GM21619 (cell line): ENCODE measurements around the gene NPC1.
"Not testable (repeated sequence)": the region's sequence is repeated elsewhere in the genome, so short reads cannot be mapped to it uniquely, and the experiment has no call there.

Source experiments
- ATAC-seq: cut with Tn5 transposase; IDR thresholded peaks from one replicate; pipeline ENCODE4 v1.9.1; 2021; ENCODE audit not compliant: unreplicated experiment

Gene NPC1

DNA sequence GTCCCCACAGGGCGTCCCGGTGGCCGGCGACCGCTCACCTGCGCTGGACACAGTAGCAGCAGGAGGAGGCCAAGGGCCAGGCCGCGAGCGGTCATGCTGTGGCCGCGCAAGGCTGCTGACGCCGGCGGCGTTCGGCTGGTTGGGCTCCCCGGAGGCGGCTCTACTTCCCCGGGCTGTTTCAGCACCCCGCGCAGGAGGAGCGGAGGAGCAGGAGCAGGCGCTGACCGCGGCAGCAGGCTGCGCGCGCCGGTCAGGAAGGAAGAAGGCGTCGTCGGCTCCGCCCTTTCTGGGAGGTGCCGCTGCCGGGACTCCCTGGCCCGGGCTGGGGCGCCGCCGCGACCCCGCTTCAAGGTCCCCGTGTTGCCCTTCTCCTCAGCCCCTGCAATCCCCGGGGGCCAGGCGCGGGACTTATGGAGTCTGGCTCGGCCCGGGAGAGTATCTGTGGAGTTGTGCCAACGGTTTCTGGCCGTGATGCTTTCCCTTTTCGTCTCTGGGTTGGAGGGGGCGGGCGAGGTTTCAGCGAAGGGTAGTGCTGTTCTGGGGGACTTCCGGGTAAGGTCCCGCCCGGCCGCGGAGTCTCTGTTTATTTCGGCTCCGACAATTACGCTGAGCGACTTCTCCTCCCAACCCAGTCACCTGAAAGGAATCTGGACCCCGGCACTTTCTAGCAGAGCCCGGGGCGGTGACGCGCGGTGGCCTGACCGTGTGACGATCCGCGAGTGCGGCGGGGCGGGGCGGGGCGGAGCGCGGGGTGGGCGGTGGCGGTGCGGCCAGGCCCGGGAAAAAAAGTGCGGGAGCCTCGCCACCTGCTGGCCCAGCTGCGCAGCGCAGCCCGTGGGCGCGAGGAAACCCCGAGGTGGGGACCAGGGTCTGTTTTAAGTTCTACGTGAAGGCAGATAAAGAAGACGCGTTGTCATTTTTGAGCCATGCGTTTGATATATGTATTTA, at the start of gene NPC1:
Gene NPC1, minus strand, starts transcription at position 258 of the 948 bp plus-strand sequence. Its CDS starts 163 bp downstream, at position 95.
- ATAC-seq, result peak; percentile 85

DNA sequence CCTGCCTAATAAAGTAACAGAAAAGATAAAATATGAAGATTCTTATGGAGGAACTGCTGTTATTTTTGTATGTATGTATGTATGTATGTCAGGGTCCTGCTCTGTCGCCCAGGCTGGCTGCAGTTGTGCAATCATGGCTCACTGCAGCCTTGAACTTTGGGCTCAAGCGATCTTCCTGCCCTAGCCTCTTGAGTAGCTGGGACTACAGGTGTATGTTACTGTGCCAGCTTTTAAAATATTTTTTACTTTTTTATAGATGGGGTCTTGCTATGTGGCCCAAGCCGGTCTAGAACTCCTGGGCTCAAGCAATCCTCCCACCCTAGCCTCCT, 49.7 kb upstream of the NPC1 start:
- no peak for ATAC-seq

DNA sequence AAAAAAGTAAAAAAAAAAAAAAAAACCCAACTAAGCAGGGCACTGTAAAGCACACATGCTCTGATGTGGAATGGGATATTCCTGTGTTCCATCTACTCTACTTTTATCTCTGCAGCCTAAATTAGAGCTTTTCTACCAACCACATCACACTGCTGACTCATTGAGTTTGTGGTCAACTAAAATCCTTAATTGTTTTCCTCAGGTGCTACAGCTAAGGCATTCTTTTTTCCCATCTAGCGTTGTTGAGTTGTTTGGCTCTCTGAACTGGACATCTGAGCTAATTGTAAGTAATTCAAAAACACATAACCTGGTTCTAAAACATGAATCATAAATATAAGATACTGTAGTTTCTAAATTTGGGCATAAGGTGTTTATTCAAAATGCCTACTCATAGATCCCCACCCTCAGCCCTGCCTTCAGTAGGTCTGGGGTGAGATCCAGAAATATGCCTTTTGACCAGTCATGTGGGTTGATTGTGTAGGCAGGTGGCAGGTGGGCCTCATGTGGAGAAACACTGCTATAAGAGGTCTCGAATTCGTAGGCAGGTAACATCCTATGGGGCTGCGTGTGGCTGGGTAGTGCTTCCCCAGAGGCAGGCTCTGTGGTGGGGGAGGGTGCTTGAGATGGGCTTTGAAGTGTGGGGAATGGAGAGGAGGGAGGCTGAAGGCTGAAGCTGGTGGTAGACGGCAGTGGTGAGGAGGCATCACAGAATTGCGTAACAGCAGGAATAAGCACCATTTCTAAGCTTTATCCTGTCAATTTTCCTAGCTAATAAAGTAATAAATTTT, 49.2 kb upstream of the NPC1 start:
- ATAC-seq, result no peak

DNA sequence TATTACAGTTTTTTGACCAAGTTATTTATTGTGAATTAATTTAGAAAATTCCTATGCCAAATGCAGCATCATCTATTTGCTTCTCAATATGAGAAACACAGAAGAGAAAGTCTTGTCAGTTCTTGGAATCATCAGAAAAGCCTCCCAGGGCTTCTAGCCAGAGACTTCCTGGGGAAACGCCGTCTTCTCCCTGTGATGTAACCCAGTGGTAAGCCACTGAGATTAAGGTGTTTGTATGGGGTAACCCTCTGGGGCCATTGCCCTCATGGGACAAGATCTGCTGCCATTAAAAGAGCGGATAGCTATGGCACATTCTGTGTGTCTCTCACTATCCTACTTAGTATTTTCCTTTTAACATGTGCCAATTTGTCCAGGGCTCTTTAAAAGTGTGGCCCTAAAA, 48.4 kb upstream of the NPC1 start:
- ATAC-seq, result no peak

DNA sequence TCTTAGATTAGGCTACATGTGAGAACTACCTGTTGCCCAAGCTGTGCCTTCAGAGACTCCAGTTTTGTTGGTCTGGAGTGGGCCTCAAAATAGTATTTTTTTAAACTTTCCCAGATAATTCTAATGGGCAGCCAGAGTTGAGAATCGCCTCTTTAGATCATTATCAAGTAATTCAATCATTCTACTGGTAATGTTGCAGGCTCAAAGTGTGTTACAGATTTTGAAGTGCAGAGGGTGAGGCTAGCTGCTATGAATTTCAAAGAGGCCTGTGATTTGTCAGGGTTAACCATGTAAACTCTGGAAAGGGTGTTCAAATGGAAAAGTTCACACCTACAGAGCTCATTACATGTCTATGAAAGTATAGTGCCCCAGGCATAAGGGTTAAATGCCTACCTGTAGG, 46.3 kb upstream of the NPC1 start:
- no peak for ATAC-seq

DNA sequence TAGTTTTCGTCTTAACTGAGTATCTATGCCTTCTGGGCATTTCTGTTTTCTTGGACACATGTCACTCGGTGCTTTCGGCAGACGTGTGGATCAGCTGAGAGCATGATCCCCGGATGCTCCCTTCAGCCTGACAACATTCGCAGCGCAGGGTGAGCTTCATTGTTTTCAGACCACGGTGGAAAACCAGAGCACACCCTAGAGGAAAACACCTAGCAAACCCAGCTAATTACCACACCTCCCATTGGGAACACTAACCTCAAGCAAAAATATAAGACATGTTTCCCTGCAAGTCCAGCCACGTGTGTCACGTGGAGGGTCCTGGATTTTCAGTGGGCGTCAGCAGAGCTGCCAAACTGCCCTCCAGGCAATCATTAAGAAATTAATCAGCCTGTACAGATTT, 45.4 kb upstream of the NPC1 start:
- no peak for ATAC-seq

DNA sequence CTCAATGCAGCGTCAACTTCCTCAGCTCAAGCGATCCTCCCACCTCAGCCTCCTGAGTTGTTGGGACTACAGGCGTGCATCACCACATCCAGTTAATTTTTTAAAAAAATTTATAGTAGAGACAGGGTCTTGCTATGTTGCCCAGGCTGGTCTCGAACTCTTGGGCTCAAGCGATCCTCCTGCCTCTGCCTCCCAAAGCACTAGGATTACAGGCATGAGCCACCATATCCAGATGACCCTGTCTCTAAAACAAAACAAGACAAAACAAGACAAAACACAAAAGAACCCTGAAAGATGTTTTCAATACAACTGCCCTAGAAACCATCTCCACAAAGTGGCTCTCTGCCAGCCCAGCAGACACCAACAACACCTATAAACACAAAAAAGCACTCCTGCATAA, 45.0 kb upstream of the NPC1 start:
- no peak for ATAC-seq

DNA sequence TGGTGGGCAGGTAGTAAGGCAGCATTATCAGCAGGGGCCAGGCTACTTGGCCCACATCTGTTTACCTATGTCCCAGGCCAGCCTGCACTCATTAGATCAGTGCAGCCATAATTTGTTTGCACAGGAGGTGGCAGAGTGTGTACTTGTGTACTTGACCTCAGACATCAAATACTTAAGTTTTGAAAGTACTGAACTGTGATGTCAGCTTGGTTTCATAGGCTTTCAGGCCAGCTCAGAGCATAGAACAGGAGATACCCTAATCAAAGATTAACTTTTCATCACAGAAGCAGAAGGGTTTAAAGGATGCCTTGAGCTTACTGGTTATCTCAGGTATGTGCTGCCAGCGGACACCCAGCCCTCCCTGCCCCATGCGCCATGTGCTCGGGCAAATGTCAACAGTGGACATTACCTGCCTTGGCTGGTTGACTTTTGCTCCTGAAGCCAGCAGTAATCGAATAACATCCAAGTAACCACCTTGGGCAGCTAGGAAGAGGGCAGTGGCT, 43.2 kb upstream of the NPC1 start:
- peak; percentile 97 for ATAC-seq

DNA sequence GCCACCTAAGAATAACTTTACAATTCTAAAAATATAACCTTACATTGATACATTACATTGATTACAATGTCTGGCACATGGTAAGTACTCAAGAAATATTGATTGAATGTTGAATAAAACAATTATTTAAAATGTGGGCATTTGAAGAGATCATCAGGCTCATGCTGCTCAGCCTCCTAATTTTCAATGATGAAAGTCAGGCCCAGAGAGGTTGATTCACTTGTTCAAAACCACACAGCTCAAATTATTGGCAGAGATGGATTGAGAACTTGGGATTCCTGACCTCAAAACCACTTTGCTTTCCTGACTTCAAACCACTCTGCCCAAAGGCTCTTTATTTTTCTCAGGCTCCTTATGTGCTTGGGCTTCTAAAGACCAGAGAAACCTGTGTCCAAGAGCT, 41.7 kb upstream of the NPC1 start:
- ATAC-seq, result no peak

DNA sequence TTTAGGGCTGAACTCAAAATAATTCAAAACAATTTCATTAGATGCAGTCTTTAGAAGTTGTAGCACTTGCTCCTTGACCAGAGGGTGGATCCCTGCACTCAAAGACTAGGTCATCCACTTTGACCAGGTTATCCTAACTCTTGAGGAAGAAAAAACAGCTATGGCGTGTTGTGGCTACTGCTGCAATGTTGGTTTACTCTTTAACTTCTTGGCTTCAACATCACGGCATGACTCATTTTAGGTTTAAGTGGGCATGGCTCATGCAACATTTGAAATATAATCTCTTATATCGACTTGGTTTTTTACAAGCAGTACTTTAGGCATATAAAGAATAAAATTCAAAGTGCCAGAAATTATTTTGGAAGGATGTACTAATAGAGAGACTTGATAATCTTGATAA, 41.0 kb upstream of the NPC1 start:
- ATAC-seq, result no peak

DNA sequence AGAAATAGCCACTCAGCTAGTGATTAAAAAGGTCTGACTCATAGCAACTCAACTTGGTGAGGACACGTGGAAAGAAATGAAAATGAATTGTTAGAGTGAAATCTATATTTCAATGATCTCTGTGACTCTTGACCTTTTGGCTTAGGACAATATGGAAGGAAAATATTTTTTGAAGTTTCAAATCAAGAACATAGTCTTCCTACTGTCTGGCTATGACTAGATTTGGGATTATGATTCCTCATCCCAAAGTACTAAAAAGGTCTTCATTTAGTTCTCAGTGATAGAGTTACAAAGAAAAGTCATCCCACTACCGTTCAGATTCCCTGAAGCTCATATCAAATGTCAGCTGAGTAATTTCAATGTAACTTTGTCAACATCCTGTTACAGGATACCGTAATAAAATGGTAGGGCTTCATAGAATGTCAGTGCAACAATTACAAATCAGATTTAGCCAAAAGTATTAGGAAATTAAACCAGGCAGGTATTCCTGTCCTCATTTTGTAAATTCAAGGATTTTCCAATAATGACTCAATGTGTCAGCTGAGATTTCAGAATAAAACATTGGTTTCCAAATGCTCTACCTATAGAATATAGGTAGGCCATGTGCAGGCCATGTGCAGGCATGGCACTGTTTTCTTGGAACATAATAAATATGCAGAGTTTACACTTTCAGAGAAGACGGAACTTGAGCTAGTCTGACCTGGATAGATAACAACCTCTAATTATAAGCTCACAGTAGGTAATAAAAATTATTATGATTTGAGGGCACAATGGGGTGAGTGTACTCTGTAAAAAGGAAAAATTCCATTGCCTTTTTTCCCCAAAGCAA, 40.4 kb upstream of the NPC1 start:
- ATAC-seq, result no peak

DNA sequence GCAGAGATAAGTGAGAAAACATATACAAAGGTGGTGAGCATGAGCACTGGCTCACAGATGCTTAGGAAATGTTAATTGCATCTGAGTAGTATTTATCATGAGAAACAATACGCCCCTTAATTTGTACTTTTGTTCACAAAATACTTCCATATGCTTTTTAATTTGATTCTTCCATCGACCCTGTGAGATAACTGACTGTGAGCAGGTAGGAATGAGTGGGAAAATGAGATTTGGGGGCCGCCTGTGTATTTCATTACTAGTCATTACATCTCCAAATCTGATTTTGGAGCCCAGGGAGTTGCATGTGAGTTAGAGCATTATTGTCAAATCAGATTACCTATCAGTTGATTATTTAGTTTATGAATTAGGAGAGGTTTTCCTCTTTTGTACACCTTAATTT, 36.7 kb upstream of the NPC1 start:
- ATAC-seq, result no peak

DNA sequence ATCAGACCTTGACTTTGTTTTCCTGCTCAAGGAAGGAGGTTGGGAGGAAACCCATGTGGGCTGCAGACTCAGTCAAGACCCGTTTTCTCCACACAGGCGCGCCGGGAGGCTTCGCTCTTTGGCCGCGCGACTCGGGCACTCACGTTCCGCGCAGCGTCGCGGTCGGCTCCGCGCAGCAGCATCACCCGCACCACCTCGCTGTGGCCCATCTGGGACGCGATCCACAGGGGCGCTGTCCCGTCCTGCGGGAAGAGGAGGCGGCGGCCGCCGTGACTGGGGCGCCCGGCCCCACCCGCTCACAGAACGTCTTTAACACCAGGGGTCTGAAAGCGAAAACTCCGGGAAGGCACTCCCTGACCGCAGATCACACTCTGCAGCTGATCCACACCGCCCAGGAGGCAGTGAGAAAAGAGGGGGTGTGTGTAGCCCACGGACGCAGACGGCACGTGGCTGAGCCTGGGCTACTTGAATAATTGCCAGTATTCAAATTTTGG, 33.1 kb upstream of the NPC1 start:
- ATAC-seq, result peak; percentile 14

DNA sequence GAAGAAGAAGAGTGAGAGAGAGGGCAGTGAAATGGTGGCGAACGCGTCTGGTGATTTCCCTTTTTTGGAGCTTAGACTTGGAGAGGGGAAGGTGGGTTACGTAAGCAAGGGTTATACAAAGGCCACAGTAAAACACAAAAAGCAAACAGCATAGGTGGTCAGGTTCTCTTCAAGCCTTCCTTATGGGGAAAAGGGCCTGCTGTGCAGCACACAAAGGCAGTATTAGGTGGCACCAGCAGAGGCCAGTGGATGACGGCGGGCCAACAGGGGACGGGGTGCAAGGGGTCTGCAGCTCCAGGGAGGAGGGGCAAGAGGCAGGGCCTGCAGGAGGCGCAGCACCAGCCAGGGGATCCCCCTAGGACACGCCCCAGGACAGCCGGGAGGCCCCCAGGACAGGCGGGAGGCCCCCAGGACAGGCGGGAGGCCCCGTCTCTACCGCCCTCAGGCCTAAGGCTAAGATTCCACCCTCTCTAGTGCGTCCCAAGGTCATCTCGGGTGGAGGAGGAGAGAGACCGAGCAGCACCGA, 32.6 kb upstream of the NPC1 start:
- peak; percentile 38 for ATAC-seq

DNA sequence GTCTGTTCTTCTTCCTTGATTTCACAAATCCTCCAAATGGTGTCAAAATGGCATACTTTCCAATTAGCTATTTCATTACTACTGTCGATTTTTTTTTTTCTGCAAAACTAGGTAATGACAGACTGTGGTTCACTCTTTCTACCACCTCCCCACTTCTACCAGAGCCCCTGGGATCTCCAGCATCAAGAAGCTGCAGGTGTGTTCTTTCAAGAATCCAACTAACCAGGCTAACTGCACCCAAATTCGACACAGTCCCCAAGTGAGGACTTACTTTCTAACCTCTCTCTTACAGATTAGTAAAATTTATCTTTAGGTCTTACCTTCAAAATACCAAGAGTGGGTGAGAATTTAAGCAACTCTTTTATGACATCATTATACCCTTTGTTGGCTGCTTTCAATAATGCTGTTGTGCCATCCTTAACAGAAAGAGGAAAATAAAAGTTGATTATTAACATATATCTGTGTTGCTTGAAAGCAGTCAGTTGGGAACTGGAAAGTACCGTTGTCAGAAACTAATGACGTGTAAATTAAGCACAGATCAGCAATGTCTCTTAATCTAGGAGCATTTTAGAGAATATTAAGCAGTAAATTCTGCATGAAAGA, 31.2 kb upstream of the NPC1 start:
- peak; percentile 49 for ATAC-seq

DNA sequence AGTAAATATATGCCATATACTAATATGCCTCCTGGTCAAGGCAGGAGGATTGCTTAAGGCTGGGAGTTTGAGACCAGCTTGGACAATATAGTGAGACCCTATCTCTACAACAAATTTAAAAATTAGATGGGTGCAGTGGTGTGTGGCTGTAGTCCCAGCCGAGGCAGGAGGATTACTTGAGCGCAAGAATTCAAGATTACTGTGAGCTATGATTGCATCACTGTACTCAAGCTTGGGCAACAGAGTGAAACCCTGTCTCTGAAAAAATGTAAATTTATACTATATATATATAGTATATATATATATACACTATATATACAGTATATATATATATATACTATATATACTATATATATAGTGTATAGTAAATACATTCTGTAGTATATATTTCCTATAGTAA, 30.0 kb upstream of the NPC1 start:
- ATAC-seq, result no peak

DNA sequence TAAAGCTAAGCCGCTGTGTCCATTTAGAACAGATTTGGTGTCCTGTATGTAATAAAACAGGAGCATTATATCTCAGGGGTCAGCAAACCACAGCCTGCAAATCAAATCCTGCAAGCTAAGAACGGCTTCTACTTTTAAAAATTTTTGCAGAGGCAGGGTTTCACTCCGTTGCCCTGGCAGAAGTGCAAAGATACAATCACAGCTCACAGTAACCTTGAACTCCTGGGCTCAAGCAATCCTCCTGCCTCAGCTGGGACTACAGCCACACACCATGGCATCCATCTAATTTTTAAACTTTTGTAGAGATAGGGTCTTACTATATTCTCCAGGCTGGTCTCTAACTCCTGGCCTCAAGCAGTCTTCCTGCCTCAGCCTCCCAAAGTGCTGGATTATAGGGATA, 28.6 kb upstream of the NPC1 start:
- no peak for ATAC-seq

DNA sequence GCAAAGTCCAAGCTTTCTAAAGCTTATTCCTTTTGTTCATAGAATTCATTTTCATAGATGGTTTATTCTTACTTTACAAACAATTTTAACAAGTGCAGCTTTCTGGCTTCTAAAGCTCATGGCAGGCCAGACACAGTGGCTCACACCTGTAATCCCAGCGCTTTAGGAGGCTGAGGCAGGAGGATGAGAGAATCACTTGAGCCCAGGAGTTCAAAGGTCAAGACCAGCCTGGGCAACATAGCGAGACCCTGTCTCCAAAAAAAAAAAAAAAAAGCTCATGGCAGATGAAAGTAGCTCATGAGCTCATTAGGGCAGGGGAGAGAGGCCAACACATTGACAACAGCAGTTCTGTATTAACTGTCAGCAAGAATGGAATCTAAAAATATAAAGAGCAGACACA, 28.1 kb upstream of the NPC1 start:
- no peak for ATAC-seq

DNA sequence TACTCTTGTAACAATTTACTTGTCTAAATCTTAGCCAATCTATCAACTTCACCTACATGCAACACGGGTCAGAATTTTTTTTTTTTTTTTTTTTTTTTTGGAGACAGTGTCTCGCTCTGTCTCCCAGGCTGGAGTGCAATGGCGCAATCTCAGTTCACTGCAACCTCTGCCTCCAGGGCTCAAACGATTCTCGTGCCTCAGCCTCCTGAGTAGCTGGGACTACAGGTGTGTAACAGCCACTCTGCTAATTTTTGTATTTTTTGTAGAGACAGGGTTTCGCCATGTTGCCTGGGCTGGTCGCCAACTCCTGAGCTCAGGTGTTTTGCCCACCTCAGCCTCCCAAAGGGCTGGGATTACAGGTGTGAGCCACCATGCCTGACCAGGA, 26.8 kb upstream of the NPC1 start:
- ATAC-seq, result not testable (repeated sequence)

DNA sequence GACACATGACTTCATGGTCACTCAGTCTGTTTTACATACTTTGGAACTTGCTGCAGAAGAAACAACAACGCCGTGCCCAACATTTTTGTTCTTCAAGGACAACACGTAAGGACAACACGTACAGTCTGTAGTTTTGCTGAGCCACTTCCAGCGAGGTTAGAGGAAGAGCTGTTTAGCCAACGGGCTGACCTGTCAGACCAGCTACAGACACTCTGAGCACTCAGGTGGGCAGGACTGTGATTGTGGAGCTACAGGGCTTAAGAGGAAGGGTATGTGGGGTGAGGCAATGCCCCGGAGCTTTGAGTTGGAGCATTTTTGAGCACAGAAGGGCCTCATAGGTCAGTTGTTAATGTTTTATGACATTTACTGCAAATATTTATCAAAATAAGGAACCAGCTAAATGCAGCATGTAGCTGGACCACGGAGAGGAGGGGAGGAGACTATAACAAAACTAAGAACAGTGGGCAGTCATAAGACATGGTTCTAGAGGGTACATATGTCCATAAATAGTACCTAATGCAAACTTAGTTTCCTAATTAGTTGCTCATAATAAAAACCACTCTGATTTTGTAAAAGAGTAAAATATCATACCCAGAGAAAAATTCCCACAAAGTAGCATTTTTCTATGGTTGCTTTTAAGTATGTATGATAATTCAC, 26.3 kb upstream of the NPC1 start:
- ATAC-seq, result peak; percentile 43
